K562 (cell line): ENCODE measurements around the gene SV2C. TPM values are rescaled to one million over a fixed set of nuclear protein-coding genes. Genes with fewer than 3 reads are reported as not detected.

Experiments
- ARNT ChIP-seq, 2 experiments: fragments of 450-650 bp; IDR thresholded peaks; 2 replicates each; pipeline ENCODE4 v1.6.1; 2016; ENCODE audit warnings: mild to moderate bottlenecking in 1 of 2
- BMI1 ChIP-seq: fragments of 150-350 bp; IDR thresholded peaks from 2 replicates; pipeline ENCODE4 v1.6.1; 2014; ENCODE audit warnings: low read length
- CC2D1A ChIP-seq: fragments of 450-650 bp; IDR thresholded peaks from 2 replicates; pipeline ENCODE4 v1.6.1; 2017; ENCODE audit warnings: mild to moderate bottlenecking
- HLTF ChIP-seq: fragments of 450-650 bp; IDR thresholded peaks from 2 replicates; pipeline ENCODE4 v1.6.1; 2016
- IRF1 ChIP-seq: sonication (generic); formaldehyde crosslinking; IDR thresholded peaks from 2 replicates; pipeline ENCODE4 v1.8.0; 2022; ENCODE audit warnings: missing genetic modification reagents, mild to moderate bottlenecking, borderline replicate concordance
- MXD1 ChIP-seq: fragments of 250-450 bp; sonication (Bioruptor Pico); IDR thresholded peaks from 2 replicates; pipeline ENCODE4 v1.8.0; 2021; ENCODE audit warnings: borderline replicate concordance, mild to moderate bottlenecking, moderate library complexity; ENCODE audit not compliant: poor library complexity, severe bottlenecking
- PCBP2 ChIP-seq: fragments of 200-400 bp; formaldehyde crosslinking; IDR thresholded peaks from 2 replicates; pipeline ENCODE4 v1.6.1; 2018; ENCODE audit warnings: low read length, low read depth, mild to moderate bottlenecking, moderate library complexity; ENCODE audit not compliant: poor library complexity, severe bottlenecking
- REST ChIP-seq, 2 experiments: fragments of 450-650 bp; formaldehyde crosslinking in 1 of 2; IDR thresholded peaks; 2 replicates each; pipeline versions ENCODE4 v1.4.0 to v1.6.1; 2014 to 2020; ENCODE audit warnings: mild to moderate bottlenecking in 2 of 2, borderline replicate concordance in 1 of 2, low read depth in 1 of 2
- SIX5 ChIP-seq, 2 experiments: IDR thresholded peaks; 2 replicates each; pipeline ENCODE4 v1.6.1; 2011; ENCODE audit warnings: low read length in 2 of 2, borderline replicate concordance in 1 of 2, low read depth in 1 of 2, mild to moderate bottlenecking in 1 of 2, moderate library complexity in 1 of 2; ENCODE audit not compliant: insufficient read depth in 1 of 2
- THAP7 ChIP-seq: fragments of 250-450 bp; sonication (Bioruptor Pico); IDR thresholded peaks from 2 replicates; pipeline ENCODE4 v1.5.0; 2021
- XRCC5 ChIP-seq: fragments of 200-400 bp; formaldehyde crosslinking; IDR thresholded peaks from 2 replicates; pipeline ENCODE4 v1.6.1; 2017; ENCODE audit warnings: low read depth, mild to moderate bottlenecking, low read length
- ZBTB5 ChIP-seq: fragments of 450-650 bp; IDR thresholded peaks from 2 replicates; pipeline ENCODE4 v1.6.1; 2017; ENCODE audit warnings: antibody characterized with exemption
- ZNF124 ChIP-seq: sonication (generic); formaldehyde crosslinking; IDR thresholded peaks from 2 replicates; pipeline ENCODE4 v1.8.1; 2022; ENCODE audit warnings: missing genetic modification reagents
- ZNF224 ChIP-seq: sonication (generic); formaldehyde crosslinking; IDR thresholded peaks from 2 replicates; pipeline ENCODE4 v1.8.0; 2022; ENCODE audit warnings: mild to moderate bottlenecking, missing genetic modification reagents
- ZNF717 ChIP-seq: fragments of 250-450 bp; sonication (Bioruptor Pico); IDR thresholded peaks from 2 replicates; pipeline ENCODE4 v1.5.0; 2021
- polyA plus RNA-seq, 8 experiments: library from polyadenylated mRNA; depleted of rRNA in 4 of 8; stranded (reverse) in 5 of 8; unstranded in 3 of 8; fragments of >200 nt; fragmentation: Nextera tagmentation in 2 of 8; fragmentation: Illumina TruSeq in 1 of 8; extraction: Ambion mirVana in 2 of 8; extraction: Trizol in 1 of 8; gene quantifications; 2 replicates each; pipeline versions ENCODE4 v1.2.1 to v1.2.3, GENCODE V29; 2011 to 2014; ENCODE audit warnings: inconsistent platforms in 1 of 8, missing spikeins in 1 of 8
- total RNA-seq, 7 experiments: library from RNA; depleted of rRNA in 6 of 7; stranded (reverse); fragments of >200 nt in 6 of 7; fragmentation: Illumina TruSeq in 2 of 7; extraction: Trizol in 2 of 7; gene quantifications; 2 replicates each; pipeline versions ENCODE4 v1.2.1 to v1.2.3, GENCODE V29; 2011 to 2021; ENCODE audit warnings: low replicate concordance in 1 of 7

The SV2C gene
- total and polyA plus RNA-seq, 9 of the 15 experiments (the other 6 are each of a cell fraction or from before 2014, with no cell fraction given), result 0.05 TPM; not detected in 8

GRCh38 chr5:76104027-76104426 lies 20.8 kb downstream of the SV2C start (continued):
- TF ChIP-seq REST (IDR thresholded peaks at IDR 0.05; ENCODE audit: borderline replicate concordance), result peak; percentile 99
- TF ChIP-seq REST (CRISPR knock-in tag; IDR thresholded peaks at IDR 0.05; ENCODE audit: low read depth), result peak; percentile 95
- no peak for TF ChIP-seq MXD1 (CRISPR knock-in tag)
- no peak for TF ChIP-seq CC2D1A
- no peak for TF ChIP-seq XRCC5
- no peak for TF ChIP-seq ZNF224 (CRISPR knock-in tag)
- no peak for TF ChIP-seq IRF1 (CRISPR knock-in tag)
- TF ChIP-seq PCBP2, result no peak
- TF ChIP-seq ZBTB5, result no peak
- TF ChIP-seq ZNF717 (CRISPR knock-in tag), result no peak
- no peak for TF ChIP-seq BMI1
- TF ChIP-seq THAP7 (CRISPR knock-in tag), result no peak
- TF ChIP-seq ARNT (IDR thresholded peaks at IDR 0.05), result no peak
- TF ChIP-seq ZNF124 (CRISPR knock-in tag), result no peak
- TF ChIP-seq SIX5 (IDR thresholded peaks at IDR 0.05; ENCODE audit: borderline replicate concordance in 1 of 2, insufficient read depth in 1 of 2, low read depth in 1 of 2, low read length in 2 of 2), result no peak
- no peak for TF ChIP-seq HLTF
